GM13977 (cell line): Measurements from ENCODE around the gene GOLIM4.

ENCODE experiments used
- DNase-seq: peaks from one replicate; pipeline ENCODE4 v3.0.0; 2012; ENCODE audit warnings: low spot score
- CTCF ChIP-seq: IDR thresholded peaks from 2 replicates; pipeline ENCODE4 v1.5.1; 2012; ENCODE audit warnings: mild to moderate bottlenecking, control low read depth; ENCODE audit not compliant: insufficient read depth; ENCODE audit errors: extremely low read depth, missing control alignments
- in situ Hi-C: fragments of 300-500 bp; cut with MboI; formaldehyde crosslinking; loops from one replicate; pipeline ENCODE4 v1.12.0; 2022; ENCODE audit warnings: low sequenced_read_pairs, low pct_unique_long_range_greater_than_20kb, mixed read lengths, inconsistent platforms; ENCODE audit not compliant: unreplicated experiment

GOLIM4 gene

GRCh38 chr3:168071591-168072322, 24.0 kb downstream of the GOLIM4 start:
- no peak for TF ChIP-seq CTCF
- in situ Hi-C loops = no loop called here
- no peak for DNase-seq

GRCh38 chr3:168070919-168071318, 24.8 kb downstream of the GOLIM4 start:
- no peak for DNase-seq
- no peak for TF ChIP-seq CTCF
- in situ Hi-C loops = no loop called here

GRCh38 chr3:168068346-168068745, 27.4 kb downstream of the GOLIM4 start:
- no peak for TF ChIP-seq CTCF
- no peak for DNase-seq
- in situ Hi-C loops = no loop called here

GRCh38 chr3:168066882-168067281, 28.8 kb downstream of the GOLIM4 start:
- in situ Hi-C loops = no loop called here
- no peak for DNase-seq
- no peak for TF ChIP-seq CTCF

GRCh38 chr3:168065569-168065968, 30.2 kb downstream of the GOLIM4 start:
- DNase-seq = no peak
- in situ Hi-C loops = no loop called here
- no peak for TF ChIP-seq CTCF

GRCh38 chr3:168063122-168063521, 32.6 kb downstream of the GOLIM4 start:
- no peak for DNase-seq
- in situ Hi-C loops = no loop called here
- no peak for TF ChIP-seq CTCF
